CMK (cell line): Measurements from ENCODE around the gene MRPL34.

Experiments used
- DNase-seq: peaks from one replicate; pipeline ENCODE4 v3.0.0-alpha.2; 2010; ENCODE audit warnings: low read depth

Gene MRPL34

GRCh38 chr19:17328517-17329365, 23.1 kb downstream of the MRPL34 start:
- no peak for DNase-seq

- DNase-seq: no peak
Measured at GRCh38 chr19:17329366-17330261, 23.9 kb downstream of the MRPL34 start.

GRCh38 chr19:17330262-17331044, 24.8 kb downstream of the MRPL34 start:
- DNase-seq: no peak

GRCh38 chr19:17331045-17331558, 25.4 kb downstream of the MRPL34 start:
- DNase-seq: no peak

GRCh38 chr19:17332360-17332676, 26.6 kb downstream of the MRPL34 start:
- DNase-seq: no peak

DNA sequence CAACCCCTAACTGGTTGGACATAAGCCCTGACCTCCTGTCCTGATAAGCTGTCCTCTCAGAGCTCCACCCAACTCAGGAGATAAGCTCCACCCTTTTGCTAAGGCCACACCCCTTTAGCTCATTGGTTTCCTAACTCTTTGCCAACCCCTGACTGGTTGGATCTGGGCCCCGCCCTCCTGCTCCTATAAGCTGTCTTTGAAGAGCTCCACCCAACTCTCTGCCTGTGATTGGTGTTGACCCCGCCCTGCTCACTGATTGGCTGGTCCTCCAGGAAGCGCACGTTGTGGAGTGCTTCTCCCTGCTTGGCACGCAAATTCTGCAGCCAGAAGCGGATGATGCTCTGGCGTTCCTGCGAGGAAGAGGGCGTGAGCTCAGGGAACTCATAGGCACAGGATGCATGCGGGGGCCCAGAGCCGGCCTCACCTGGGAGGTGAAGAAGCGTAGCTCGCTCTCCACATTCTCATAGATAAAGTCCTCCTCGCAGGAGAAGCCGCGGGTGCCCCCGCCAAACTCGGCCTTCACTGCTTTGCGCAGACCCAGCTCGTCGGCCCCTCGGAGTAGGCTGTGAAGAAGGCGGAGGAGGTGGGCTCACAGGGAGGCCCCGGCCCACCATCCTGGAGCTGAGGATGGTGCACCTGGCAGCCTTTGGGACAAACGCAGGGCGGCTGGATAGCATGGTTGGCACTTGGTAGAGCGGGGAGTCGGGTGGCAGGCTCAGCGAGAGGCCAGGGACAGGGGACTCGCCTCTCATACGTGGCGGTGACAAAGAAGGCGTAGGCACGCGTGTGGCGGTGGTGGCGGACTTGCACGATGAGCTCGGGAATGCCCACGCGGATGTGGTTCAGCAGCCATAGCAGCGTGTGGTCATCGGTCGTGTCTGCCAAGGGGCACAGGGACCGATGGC, 27.3 kb downstream of the MRPL34 start:
- peak; percentile 94 for DNase-seq

GRCh38 chr19:17333611-17334413, 28.1 kb downstream of the MRPL34 start:
- DNase-seq: no peak

- peak; percentile 87 for DNase-seq
Measured at GRCh38 chr19:17334414-17335409, 29.0 kb downstream of the MRPL34 start, which contains the start of gene ANO8. Gene ANO8 (minus strand): TSS chr19:17334855. CDS start chr19:17334670, 185 bp downstream.

- DNase-seq: no peak
Measured at GRCh38 chr19:17335575-17335974, 29.9 kb downstream of the MRPL34 start.

- DNase-seq: peak; percentile 92
Measured at GRCh38 chr19:17336872-17337674, 31.4 kb downstream of the MRPL34 start, which contains the start of gene GTPBP3. Gene GTPBP3 (plus strand): TSS chr19:17337553. CDS start chr19:17337612, 59 bp downstream.

DNA sequence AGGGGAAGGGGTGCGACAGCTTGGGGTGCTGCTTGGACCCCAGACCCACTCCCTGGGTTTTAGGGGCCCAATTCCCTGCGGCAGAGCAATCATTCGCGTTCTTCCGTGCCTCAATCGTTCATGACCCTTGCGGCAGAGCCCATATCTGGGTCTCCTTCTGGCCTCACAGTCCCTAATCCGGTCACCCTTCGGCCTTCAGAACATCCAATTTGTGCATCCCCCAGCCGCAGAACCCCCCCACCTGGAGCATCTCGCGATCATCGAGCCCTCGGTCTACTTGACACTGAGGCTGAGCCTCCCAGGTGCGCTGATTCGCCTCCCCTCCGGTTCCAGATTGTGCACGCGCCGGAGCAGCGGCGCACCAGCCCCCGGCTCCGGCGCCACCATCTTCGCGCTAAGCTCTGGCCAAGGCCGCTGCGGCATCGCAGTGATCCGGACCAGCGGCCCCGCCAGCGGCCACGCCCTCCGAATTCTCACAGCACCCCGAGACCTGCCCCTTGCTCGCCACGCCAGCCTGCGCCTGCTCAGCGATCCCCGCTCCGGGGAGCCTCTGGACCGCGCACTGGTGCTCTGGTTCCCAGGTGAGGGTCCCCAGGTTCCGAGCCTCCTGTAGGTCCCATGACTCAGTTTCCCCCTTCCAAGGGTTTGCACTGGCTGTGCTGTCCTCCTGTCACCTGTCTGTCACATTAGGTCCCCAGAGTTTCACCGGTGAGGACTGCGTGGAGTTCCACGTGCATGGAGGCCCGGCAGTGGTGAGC, 32.2 kb downstream of the MRPL34 start:
- no peak for DNase-seq

- no peak for DNase-seq
Measured at GRCh38 chr19:17338433-17339078, 32.9 kb downstream of the MRPL34 start.

- DNase-seq: no peak
Measured at GRCh38 chr19:17339088-17339741, 33.5 kb downstream of the MRPL34 start.

- no peak for DNase-seq
Measured at GRCh38 chr19:17340302-17340870, 34.7 kb downstream of the MRPL34 start.

DNA sequence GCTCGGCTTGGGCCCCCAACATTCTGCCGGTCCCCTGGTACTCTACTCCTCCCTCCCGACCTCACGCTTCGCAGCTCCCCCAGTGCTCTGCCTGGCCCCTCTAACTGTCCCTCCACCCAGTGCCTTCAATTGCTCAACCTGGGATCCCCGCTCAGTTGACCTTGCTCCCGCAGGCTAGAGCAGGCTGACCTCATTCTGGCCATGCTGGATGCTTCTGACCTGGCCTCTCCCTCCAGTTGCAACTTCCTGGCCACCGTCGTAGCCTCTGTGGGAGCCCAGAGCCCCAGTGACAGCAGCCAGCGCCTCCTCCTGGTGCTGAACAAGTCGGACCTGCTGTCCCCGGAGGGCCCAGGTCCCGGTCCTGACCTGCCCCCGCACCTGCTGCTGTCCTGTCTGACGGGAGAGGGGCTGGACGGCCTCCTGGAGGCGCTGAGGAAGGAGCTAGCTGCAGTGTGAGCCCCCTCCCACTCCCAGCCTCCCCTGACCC, 35.2 kb downstream of the MRPL34 start:
- no peak for DNase-seq
